ENCODE measurements around the gene ZBED4. TPM values are rescaled to one million over a fixed set of nuclear protein-coding genes. Genes with fewer than 3 reads are reported as not detected.
A peak's percentile ranks its signal among the peaks of the same experiment; 100 is the strongest.

Gene ZBED4
- total RNA-seq, 1 donor from 2014 or later = 4.1 TPM

DNA sequence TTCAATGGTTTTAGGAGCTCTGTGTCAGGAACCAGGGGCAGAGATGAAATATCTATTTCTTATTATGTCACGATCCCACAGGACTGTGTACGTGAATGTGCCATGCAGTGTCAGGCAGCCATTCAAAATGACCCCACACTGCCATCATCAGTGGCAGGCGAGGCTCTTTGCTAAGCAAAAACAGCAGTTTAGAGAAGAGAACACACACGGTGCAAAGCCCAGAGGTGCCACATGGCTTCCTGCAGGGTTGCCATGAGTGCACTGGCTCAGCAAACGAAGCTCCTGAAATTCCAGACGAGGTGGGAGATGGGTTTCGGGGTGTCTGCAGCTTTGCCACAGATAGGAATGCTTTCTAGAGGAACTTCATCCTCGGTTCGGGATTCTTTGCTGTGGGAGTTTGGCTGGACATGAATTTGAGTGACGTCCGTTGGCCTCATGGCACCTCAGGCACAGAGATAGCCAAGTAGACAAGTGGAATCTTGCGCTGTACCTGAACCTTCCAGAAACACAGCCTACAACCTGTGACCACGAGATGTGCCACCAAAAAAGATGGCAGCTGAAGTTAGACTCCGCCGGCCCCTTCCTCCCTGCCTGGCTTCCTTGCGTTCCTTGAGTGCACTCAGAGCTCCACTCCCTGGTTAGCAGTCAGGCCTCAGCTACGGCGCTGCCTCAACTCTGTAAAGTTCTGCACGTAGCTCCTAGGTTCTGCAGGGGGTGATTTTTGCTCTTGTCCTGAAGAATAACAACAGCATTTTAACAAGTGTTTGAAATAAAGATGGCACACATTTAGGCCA, 7.8 kb upstream of the ZBED4 start:
- intact Hi-C loops (cut with micrococcal nuclease) = no loop called here
- Histone ChIP-seq H3K36me3 (no peaks in the 10 kb centered on the region), H3K27me3 (ENCODE audit: low read depth) (peaks cover 64% of the 10 kb centered on the region), H3K4me3 (no peak overlapping the region), H3K9me3 (replicated peaks) (no peaks in the 10 kb centered on the region), H3K4me1 (peaks cover 22% of the 10 kb centered on the region), H3K27ac (replicated peaks) (no peak overlapping the region)
- no peak for DNase-seq
- TF ChIP-seq, protein P1, sequence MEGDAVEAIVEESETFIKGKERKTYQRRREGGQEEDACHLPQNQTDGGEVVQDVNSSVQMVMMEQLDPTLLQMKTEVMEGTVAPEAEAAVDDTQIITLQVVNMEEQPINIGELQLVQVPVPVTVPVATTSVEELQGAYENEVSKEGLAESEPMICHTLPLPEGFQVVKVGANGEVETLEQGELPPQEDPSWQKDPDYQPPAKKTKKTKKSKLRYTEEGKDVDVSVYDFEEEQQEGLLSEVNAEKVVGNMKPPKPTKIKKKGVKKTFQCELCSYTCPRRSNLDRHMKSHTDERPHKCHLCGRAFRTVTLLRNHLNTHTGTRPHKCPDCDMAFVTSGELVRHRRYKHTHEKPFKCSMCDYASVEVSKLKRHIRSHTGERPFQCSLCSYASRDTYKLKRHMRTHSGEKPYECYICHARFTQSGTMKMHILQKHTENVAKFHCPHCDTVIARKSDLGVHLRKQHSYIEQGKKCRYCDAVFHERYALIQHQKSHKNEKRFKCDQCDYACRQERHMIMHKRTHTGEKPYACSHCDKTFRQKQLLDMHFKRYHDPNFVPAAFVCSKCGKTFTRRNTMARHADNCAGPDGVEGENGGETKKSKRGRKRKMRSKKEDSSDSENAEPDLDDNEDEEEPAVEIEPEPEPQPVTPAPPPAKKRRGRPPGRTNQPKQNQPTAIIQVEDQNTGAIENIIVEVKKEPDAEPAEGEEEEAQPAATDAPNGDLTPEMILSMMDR (IDR thresholded peaks at IDR 0.05; ENCODE audit: borderline replicate concordance) = no peak

DNA sequence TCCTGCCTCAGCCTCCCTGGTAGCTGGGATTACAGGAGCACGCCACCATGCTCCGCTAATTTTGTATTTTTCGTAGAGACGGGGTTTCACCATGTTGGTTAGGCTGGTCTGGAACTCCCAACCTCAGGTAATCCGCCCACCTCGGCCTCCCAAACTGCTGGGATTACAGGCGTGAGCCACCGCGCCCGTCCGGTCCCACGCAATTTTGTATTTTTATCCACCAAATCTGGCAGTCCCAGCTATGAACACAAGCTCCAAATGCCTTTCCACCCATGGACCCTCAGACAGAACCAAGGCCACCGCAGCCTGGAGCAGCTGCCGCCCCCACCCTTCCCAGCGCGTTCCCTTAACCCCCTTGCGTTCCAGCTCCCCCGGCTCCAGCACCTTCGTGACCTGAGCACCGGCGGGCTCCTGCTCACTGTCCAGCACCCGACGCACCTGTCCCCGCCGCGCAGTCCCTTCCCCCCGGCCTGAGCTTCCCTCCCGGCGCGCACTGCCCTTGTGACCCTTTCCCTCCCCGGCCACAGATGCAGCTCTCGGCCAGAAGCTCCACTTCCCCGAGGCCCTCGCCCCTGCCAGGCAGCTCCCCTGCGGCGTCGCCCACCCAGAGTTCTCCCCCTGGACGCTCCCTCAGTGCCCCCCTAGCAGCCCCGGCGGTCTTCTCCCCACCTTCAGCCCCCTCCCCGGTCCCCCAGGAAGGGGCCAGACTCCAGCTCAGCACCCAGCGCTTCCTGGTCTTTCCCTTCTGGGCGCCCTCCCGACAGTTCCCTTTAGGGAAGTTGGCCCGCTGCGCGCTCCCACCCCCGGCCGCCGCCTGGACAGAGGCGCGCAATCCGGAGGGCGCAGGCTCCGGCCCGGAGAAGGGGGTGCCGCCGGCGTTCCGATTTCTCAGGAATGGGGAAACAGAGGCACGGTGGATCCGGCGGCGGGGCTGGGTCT, 5.6 kb upstream of the ZBED4 start:
- Histone ChIP-seq H3K36me3 (no peaks in the 10 kb centered on the region), H3K27me3 (ENCODE audit: low read depth) (peaks cover 67% of the 10 kb centered on the region), H3K9me3 (replicated peaks) (no peaks in the 10 kb centered on the region), H3K4me1 (peaks cover 30% of the 10 kb centered on the region), H3K4me3 (peak overlapping the region; percentile 68), H3K27ac (replicated peaks) (no peak overlapping the region)
- TF ChIP-seq, protein P1 (IDR thresholded peaks at IDR 0.05; ENCODE audit: borderline replicate concordance) = no peak
- intact Hi-C loops (cut with micrococcal nuclease) = no loop called here
- peak; percentile 35 for DNase-seq

DNA sequence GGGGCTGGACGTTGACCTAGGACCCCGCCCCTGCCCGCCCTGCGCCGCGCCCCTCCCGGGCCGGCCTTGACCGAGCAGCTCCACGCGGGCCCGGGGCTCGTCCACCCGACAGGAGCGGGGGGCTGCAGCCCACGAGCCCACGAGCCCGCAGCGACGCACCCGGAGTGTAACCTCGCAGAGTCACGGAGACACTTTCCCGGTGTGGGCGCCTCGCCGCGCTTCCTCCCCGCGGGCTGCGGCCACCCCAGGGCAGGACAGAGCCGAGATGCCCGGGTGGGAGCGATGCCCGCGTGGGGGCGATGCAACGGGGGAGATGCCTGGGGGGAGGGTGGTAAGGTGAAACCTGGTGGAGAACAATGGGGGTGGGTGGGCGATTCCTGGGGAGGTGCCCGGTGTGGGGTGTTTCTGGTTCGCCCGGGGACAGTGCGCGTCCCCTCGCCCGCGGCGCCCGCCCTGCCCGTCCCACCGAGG, 4.9 kb upstream of the ZBED4 start:
- peaks cover 33% of the 10 kb centered on the region for H3K4me1 ChIP-seq
- H3K36me3 ChIP-seq = no peaks in the 10 kb centered on the region
- intact Hi-C loops (cut with micrococcal nuclease) = no loop called here
- H3K9me3 ChIP-seq (replicated peaks) = no peaks in the 10 kb centered on the region
- H3K4me3 ChIP-seq = peak overlapping the region; percentile 68
- no peak for DNase-seq
- TF ChIP-seq, protein P1 (IDR thresholded peaks at IDR 0.05; ENCODE audit: borderline replicate concordance) = no peak
- peaks cover 67% of the 10 kb centered on the region for H3K27me3 ChIP-seq (ENCODE audit: low read depth)
- no peak overlapping the region for H3K27ac ChIP-seq (replicated peaks)

DNA sequence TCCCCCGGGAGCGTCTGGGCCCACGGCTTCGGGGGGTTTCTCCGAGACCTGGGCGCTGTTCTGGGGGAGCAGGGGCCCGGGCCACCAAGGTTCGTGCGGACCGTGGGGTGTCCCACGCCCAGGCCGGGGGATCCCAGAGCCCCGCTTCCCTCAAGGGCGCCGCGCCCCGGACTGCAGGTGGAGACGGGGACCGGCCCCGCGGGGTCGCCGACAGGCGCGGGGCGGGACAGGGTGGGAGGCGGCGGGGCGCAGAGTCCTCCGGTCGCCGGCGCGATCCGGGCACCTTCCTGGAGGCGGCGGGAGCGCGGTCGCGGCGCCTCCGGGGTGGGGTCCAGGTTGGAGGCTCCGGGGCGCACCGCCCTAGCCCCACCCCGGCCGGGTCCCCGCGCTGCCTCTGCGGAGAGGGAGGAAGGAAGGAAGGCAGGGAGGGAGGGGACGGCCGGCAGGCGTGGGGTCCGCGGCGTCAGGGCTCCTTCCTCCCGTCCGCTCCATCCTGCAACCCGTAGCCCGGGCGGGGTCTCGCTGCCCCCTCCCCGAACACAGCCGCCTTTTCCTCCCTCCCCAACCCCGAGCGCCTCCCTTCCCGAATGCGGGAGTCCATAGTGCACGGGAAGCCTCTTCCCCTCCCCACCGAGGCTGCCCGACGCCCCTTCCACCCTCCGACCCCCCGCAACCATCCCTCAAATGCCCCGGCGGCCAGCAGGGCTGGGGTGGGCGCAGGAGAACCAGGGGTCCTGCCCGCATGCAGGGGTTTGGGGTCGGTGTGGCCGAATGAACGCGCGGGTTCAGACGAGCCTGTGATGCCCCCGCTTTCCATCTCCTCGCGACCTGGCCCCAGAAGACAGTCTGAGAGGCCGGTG, 4.3 kb upstream of the ZBED4 start:
- H3K27ac ChIP-seq (replicated peaks) = no peak overlapping the region
- H3K27me3 ChIP-seq (ENCODE audit: low read depth) = peaks cover 64% of the 10 kb centered on the region

More for the DNA sequence above, 4.3 kb upstream of the ZBED4 start:
- Histone ChIP-seq H3K4me3 (peak overlapping the region; percentile 68), H3K9me3 (replicated peaks) (no peaks in the 10 kb centered on the region), H3K36me3 (no peaks in the 10 kb centered on the region), H3K4me1 (peaks cover 36% of the 10 kb centered on the region)
- intact Hi-C loops (cut with micrococcal nuclease) = no loop called here
- TF ChIP-seq, protein P1 (IDR thresholded peaks at IDR 0.05; ENCODE audit: borderline replicate concordance) = no peak
- no peak for DNase-seq
